Immature natural killer cell (primary cell): ENCODE data around the gene CADM2. TPM values are rescaled to one million over a fixed set of nuclear protein-coding genes. Genes with fewer than 3 reads are reported as not detected.
"Not testable (repeated sequence)": the region's sequence is repeated elsewhere in the genome, so short reads cannot be mapped to it uniquely, and the experiment has no call there.

Source experiments
- DNase-seq, 3 donors: peaks; one replicate each; pipeline ENCODE4 v3.0.0; 2022; ENCODE audit warnings: mixed read lengths in 1 of 3
- H3K27ac Mint-ChIP-seq, 6 donors: one replicate each; pipeline ENCODE4 v1.8.0; 2020; ENCODE audit warnings: mixed read lengths in 6 of 6, mild to moderate bottlenecking in 5 of 6, inconsistent platforms in 4 of 6, moderate library complexity in 3 of 6
- H3K27me3 Mint-ChIP-seq, 3 donors: one replicate each; pipeline ENCODE4 v1.8.0; 2020 to 2021; ENCODE audit warnings: low read depth in 3 of 3, mild to moderate bottlenecking in 3 of 3, mixed read lengths in 3 of 3, moderate library complexity in 3 of 3, inconsistent platforms in 1 of 3
- H3K36me3 Mint-ChIP-seq, 3 donors: one replicate each; pipeline ENCODE4 v1.8.0; 2020; ENCODE audit warnings: mixed read lengths in 3 of 3, inconsistent platforms in 2 of 3, mild to moderate bottlenecking in 2 of 3
- H3K4me1 Mint-ChIP-seq, 2 donors: one replicate each; pipeline ENCODE4 v1.8.0; 2020; ENCODE audit warnings: inconsistent platforms in 2 of 2, mild to moderate bottlenecking in 2 of 2, mixed read lengths in 2 of 2, moderate library complexity in 1 of 2
- H3K4me3 Mint-ChIP-seq, 5 donors: one replicate each; pipeline ENCODE4 v1.8.0; 2020; ENCODE audit warnings: mild to moderate bottlenecking in 5 of 5, mixed read lengths in 5 of 5, inconsistent platforms in 3 of 5, moderate library complexity in 3 of 5
- H3K9me3 Mint-ChIP-seq, 6 donors: one replicate each; pipeline ENCODE4 v1.8.0; 2020; ENCODE audit warnings: mild to moderate bottlenecking in 6 of 6, mixed read lengths in 6 of 6, inconsistent platforms in 4 of 6, moderate library complexity in 3 of 6
- polyA plus RNA-seq, 3 donors: library from polyadenylated mRNA; unstranded; fragments of 300-500 nt; fragmentation: Illumina TruSeq; gene quantifications; one replicate each; pipeline ENCODE4 v1.2.3, GENCODE V29; 2021

Gene CADM2
- polyA plus RNA-seq, 3 donors from 2014 or later: 0.64 TPM; not detected in 2

DNA sequence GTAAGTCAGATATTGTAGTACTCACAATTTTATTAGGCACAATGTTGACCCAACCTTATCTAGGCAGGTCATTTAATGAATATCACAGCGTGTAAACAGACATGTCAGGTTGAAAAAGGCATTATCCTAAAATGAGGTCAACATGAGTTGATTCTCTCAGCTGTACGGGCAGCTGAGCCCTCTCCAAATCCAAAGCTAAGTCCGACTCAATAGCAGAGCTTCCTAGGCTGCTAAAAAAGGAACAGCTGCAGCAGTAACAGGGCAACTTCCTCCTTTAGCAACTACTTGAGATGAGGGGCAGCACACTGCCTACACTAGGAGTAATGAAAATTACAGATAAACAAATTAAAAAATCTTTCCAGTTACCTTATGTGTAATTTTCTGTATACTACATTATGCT lies 189.2 kb downstream of the CADM2 start:
- H3K27ac Mint-ChIP-seq: no peak overlapping the region
- H3K9me3 Mint-ChIP-seq: peaks cover 11 to 44% (median 21%) of the 10 kb centered on the region in 6 donors
- H3K36me3 Mint-ChIP-seq: no peaks in the 10 kb centered on the region
- no peaks in the 10 kb centered on the region for H3K27me3 Mint-ChIP-seq
- H3K4me3 Mint-ChIP-seq: no peak overlapping the region
- no peaks in the 10 kb centered on the region for H3K4me1 Mint-ChIP-seq
- no peak for DNase-seq

DNA sequence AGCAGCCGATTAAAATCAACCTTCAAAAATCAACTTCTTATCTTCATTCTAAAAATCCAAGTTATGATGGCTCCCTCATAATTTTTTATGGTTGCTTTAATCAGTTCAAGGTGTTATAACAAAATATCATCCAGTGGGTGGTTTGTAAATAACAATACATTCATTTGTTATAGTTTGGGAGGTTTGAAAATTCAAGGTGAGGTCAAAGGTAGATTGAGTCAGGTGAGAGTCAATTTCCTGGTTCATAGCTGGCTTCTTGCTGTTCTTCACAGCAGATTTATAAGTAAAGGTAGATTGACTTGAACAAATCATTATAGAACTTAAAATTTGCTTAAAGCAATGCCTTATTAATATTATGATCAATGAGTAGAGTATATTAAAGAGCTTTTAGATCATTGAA lies 192.8 kb downstream of the CADM2 start:
- DNase-seq: no peak
- no peak overlapping the region for H3K27ac Mint-ChIP-seq
- H3K4me3 Mint-ChIP-seq: no peak overlapping the region
- H3K36me3 Mint-ChIP-seq: no peaks in the 10 kb centered on the region
- H3K4me1 Mint-ChIP-seq: no peaks in the 10 kb centered on the region
- H3K9me3 Mint-ChIP-seq: peaks cover 12 to 31% (median 14%) of the 10 kb centered on the region in 6 donors
- no peaks in the 10 kb centered on the region for H3K27me3 Mint-ChIP-seq

DNA sequence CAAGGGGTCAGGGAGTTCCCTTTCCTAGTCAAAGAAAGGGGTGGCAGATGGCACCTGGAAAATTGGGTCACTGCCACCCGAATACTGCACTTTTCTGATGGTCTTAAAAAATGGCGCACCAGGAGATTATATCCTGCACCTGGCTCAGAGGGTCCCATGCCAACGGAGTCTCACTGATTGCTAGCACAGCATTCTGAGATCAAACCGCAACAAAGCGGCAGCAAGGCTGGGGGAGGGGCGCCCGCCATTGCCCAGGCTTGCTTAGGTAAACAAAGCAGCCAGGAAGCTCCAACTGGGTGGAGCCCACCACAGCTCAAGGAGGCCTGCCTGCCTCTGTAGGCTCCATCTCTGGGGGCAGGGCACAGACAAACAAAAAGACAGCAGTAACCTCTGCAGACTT lies 194.5 kb downstream of the CADM2 start:
- peaks cover 8 to 27% (median 14%) of the 10 kb centered on the region in 6 donors for H3K9me3 Mint-ChIP-seq
- not testable (repeated sequence) for H3K4me3 Mint-ChIP-seq, H3K27me3 Mint-ChIP-seq, H3K4me1 Mint-ChIP-seq, H3K36me3 Mint-ChIP-seq, DNase-seq, H3K27ac Mint-ChIP-seq

GRCh38 chr3:85159376-85159775 lies 200.6 kb downstream of the CADM2 start:
- H3K9me3 Mint-ChIP-seq: peaks cover 4 to 46% (median 19%) of the 10 kb centered on the region in 6 donors
- H3K27me3 Mint-ChIP-seq: peaks cover 0 to 2% (median 0%) of the 10 kb centered on the region in 3 donors
- no peak overlapping the region for H3K27ac Mint-ChIP-seq
- no peak for DNase-seq
- H3K36me3 Mint-ChIP-seq: no peaks in the 10 kb centered on the region
- H3K4me1 Mint-ChIP-seq: no peaks in the 10 kb centered on the region
- no peak overlapping the region for H3K4me3 Mint-ChIP-seq

DNA sequence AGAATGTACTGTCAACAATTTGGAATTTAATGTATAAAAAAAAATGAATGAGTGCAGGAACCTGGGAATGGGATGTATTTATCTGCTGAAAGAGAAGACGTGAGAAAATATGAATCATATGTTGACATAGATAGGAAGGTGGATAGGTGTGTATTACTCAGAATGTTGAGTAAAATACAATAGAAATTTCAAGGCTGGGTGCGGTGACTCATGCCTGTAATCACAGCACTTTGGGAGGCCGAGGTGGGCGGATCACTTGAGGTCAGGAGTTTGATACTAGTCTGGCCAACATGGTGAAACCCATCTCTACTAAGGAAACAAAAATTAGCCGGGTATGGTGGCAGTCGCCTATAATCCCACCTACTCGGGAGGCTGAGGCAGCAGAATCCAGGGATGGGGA lies 202.8 kb downstream of the CADM2 start:
- Mint-ChIP-seq H3K9me3 (peaks cover 4 to 46% (median 19%) of the 10 kb centered on the region in 6 donors), H3K27ac (no peak overlapping the region), H3K4me3 (no peak overlapping the region), H3K4me1 (no peaks in the 10 kb centered on the region), H3K36me3 (no peaks in the 10 kb centered on the region), H3K27me3 (peaks cover 0 to 2% (median 0%) of the 10 kb centered on the region in 3 donors)
- DNase-seq: no peak

DNA sequence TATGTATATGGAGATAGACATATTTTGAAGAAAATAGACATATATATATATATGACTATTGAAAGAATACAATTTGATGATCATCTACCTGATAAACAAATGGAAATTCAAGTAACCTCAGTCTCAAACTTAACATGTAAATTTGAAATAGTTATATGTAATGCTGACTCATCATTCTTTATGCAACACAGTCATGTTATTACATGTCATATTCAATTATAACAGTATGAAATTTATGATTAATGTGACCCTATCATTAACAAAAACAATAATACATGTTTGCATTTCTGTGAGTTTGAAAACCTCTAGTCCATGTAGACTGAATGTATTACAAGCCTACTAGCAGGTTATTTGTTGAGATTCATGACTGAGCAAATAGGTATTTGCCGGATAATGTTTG lies 204.1 kb downstream of the CADM2 start:
- H3K4me3 Mint-ChIP-seq: no peak overlapping the region
- DNase-seq: no peak
- peaks cover 0 to 2% (median 0%) of the 10 kb centered on the region in 3 donors for H3K27me3 Mint-ChIP-seq
- no peaks in the 10 kb centered on the region for H3K36me3 Mint-ChIP-seq
- no peaks in the 10 kb centered on the region for H3K4me1 Mint-ChIP-seq
- no peak overlapping the region for H3K27ac Mint-ChIP-seq
- peaks cover 4 to 46% (median 19%) of the 10 kb centered on the region in 6 donors for H3K9me3 Mint-ChIP-seq

DNA sequence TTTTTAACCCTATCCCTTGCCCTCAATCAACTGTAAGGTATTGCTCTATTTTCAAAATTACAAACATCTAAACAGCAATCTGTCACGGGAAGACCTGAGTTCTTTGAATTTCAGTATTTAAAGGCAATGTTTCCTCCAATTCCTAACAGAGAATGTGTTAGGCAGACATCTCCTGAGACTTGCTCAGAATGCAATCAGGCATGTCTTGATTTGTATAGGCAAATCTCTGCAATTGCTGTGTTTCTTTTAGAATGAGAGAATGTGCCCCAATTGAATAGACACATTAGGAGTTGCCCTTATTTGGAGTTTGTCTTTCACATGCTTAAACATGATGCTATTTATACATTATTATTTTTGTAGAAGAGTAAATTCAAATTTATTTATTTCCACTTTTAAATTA lies 205.6 kb downstream of the CADM2 start:
- H3K4me1 Mint-ChIP-seq: no peaks in the 10 kb centered on the region
- peaks cover 4 to 34% (median 18%) of the 10 kb centered on the region in 6 donors for H3K9me3 Mint-ChIP-seq
- H3K36me3 Mint-ChIP-seq: no peaks in the 10 kb centered on the region
- no peak overlapping the region for H3K4me3 Mint-ChIP-seq
- peaks cover 0 to 2% (median 0%) of the 10 kb centered on the region in 3 donors for H3K27me3 Mint-ChIP-seq
- no peak overlapping the region for H3K27ac Mint-ChIP-seq
- no peak for DNase-seq

- DNase-seq: no peak
- no peak overlapping the region for H3K27ac Mint-ChIP-seq
- no peaks in the 10 kb centered on the region for H3K27me3 Mint-ChIP-seq
- no peak overlapping the region for H3K4me3 Mint-ChIP-seq
- H3K36me3 Mint-ChIP-seq: no peaks in the 10 kb centered on the region
- no peaks in the 10 kb centered on the region for H3K4me1 Mint-ChIP-seq
- H3K9me3 Mint-ChIP-seq: peaks cover 3 to 28% (median 18%) of the 10 kb centered on the region in 6 donors
Measured at GRCh38 chr3:85167576-85167975, 208.8 kb downstream of the CADM2 start.

DNA sequence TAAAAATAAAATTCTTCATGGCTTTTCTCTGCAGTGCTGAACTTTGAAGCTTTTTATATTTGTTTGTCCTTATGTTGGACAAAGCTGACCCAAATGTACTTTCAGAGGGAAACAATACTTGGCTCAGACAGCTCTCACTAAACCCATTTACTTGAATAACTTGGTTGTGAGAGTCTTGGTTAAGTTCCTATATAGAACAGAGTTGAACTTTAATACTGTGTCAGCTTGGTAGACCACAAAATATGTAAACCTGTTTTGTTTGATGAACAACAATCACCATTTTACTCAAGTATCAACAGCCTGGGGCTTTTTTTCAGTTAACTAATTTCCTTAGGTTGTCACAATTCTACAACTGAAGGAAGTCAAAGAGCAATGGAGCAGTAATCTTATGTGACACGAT lies 211.9 kb downstream of the CADM2 start:
- no peaks in the 10 kb centered on the region for H3K4me1 Mint-ChIP-seq
- no peak for DNase-seq
- no peaks in the 10 kb centered on the region for H3K36me3 Mint-ChIP-seq
- H3K27ac Mint-ChIP-seq: no peak overlapping the region
- H3K4me3 Mint-ChIP-seq: no peak overlapping the region
- H3K9me3 Mint-ChIP-seq: peaks cover 0 to 37% (median 14%) of the 10 kb centered on the region in 6 donors
- H3K27me3 Mint-ChIP-seq: no peaks in the 10 kb centered on the region

- Mint-ChIP-seq H3K27ac (no peak overlapping the region), H3K36me3 (no peaks in the 10 kb centered on the region), H3K4me3 (no peak overlapping the region), H3K4me1 (no peaks in the 10 kb centered on the region), H3K27me3 (no peaks in the 10 kb centered on the region), H3K9me3 (peaks cover 0 to 44% (median 15%) of the 10 kb centered on the region in 6 donors)
- DNase-seq: no peak
Measured at GRCh38 chr3:85171976-85172375, 213.2 kb downstream of the CADM2 start.

- Mint-ChIP-seq H3K4me1 (no peaks in the 10 kb centered on the region), H3K27ac (no peak overlapping the region), H3K4me3 (no peak overlapping the region), H3K27me3 (no peaks in the 10 kb centered on the region), H3K9me3 (peaks cover 0 to 51% (median 12%) of the 10 kb centered on the region in 6 donors), H3K36me3 (no peaks in the 10 kb centered on the region)
- DNase-seq: no peak
Measured at GRCh38 chr3:85176799-85177198, 218.0 kb downstream of the CADM2 start.

DNA sequence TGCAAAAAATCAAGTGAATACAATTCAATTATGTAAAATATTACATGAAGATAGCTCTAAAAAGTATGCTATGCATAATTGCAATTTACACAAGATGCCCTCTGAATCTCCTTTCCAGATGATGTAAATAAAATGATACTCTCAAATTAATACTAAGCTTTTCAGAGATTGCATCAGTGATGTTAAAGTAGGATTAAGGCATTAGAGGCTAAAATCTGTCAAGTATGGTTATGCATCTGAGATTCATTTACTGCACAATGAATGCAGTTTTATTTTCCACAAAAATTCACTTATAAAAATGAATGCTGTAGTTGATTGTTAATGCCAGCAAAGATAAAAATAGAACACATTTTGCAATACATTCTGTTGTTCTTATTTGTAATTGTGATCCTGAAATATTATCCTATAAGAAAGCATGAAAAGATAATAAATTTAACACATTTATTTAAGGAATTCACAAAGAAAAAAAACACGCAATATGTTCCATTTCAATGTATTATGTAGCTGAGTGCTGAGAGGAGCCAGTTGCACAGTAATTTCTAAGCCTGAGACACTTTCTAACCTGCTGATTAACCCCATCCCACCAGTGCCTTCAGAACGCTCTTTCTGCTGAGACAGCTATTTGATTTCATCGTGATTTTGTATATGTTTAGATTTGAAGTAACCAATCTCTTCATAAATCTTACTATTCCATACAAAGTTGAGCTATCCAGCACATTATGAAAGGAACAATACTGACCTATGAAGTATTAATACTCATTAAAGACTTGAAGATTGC lies 224.4 kb downstream of the CADM2 start:
- no peak for DNase-seq
- H3K27ac Mint-ChIP-seq: no peak overlapping the region
- H3K4me1 Mint-ChIP-seq: no peaks in the 10 kb centered on the region
- peaks cover 3 to 37% (median 11%) of the 10 kb centered on the region in 6 donors for H3K9me3 Mint-ChIP-seq
- H3K36me3 Mint-ChIP-seq: no peaks in the 10 kb centered on the region
- no peak overlapping the region for H3K4me3 Mint-ChIP-seq
- H3K27me3 Mint-ChIP-seq: peaks cover 0 to 2% (median 0%) of the 10 kb centered on the region in 3 donors

DNA sequence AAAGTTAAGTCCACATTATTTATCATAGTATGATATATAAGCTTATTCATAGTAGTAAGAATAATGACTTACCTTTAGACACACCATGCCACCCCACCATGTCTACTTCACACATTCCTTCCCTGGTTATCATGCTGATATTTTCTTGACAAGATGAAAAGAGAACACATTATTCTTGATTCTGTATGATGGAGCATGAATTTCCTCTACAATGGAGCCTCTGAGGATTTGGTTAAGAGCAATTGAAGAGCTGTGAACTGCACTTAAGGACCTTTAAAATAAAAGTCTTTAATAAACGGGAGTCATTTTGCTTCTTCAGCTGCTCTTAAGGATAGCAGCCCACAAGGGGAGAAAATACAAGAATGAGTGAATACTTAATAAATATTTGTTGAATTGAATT lies 226.7 kb downstream of the CADM2 start:
- Mint-ChIP-seq H3K4me3 (no peak overlapping the region), H3K36me3 (no peaks in the 10 kb centered on the region), H3K9me3 (peaks cover 6 to 34% (median 12%) of the 10 kb centered on the region in 6 donors), H3K27ac (no peak overlapping the region), H3K4me1 (no peaks in the 10 kb centered on the region), H3K27me3 (peaks cover 0 to 2% (median 0%) of the 10 kb centered on the region in 3 donors)
- DNase-seq: no peak

DNA sequence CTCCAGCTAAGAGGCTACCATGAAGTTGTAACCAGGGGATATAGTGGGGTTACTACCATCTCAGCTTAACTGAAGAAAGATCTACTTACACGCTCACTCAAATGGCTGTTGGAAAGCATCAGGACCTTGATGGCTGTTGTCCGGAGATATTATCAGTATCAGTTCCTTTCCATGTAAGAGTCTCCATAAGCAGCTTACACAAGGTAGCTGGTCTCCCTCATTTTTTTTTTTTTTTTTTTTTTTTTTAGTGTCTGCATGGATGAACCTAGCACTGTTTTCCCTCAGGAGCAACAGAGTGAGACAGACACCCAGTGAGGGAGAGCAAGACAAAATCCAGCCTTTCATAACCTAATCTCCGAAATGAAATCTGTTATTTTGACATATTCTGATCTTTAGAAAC lies 230.9 kb downstream of the CADM2 start:
- no peaks in the 10 kb centered on the region for H3K36me3 Mint-ChIP-seq
- no peak for DNase-seq
- peaks cover 0 to 2% (median 0%) of the 10 kb centered on the region in 3 donors for H3K27me3 Mint-ChIP-seq
- H3K27ac Mint-ChIP-seq: no peak overlapping the region
- H3K9me3 Mint-ChIP-seq: peaks cover 6 to 37% (median 11%) of the 10 kb centered on the region in 6 donors
- no peak overlapping the region for H3K4me3 Mint-ChIP-seq
- H3K4me1 Mint-ChIP-seq: no peaks in the 10 kb centered on the region

DNA sequence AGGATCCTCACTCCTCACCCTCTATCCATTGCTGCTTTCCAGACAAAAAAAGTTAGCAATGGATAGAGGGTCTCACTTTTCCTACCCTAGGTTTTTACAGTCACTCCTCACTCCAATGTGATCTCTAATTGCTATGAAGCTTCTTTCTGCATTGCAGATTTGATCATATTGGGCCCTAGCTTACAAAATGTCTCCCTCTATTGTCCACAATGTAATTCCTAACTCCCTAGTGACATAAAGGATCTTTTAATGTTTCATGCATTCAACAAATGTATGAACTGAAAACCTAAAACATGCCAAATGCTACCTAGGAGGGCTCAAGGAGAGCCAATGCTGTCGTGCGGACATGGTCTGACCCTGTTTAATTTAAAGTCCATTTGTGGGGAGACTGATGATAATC lies 234.8 kb downstream of the CADM2 start:
- no peak overlapping the region for H3K4me3 Mint-ChIP-seq

More for the DNA sequence above, 234.8 kb downstream of the CADM2 start:
- Mint-ChIP-seq H3K36me3 (no peaks in the 10 kb centered on the region), H3K27ac (no peak overlapping the region), H3K4me1 (no peaks in the 10 kb centered on the region), H3K9me3 (peaks cover 5 to 34% (median 8%) of the 10 kb centered on the region in 6 donors), H3K27me3 (no peaks in the 10 kb centered on the region)
- no peak for DNase-seq
